ENCODE measurements around the gene KCNMB2.

- no peak for TF ChIP-seq CTCF (conservative IDR thresholded peaks at IDR 0.05 in 1 of 2, IDR thresholded peaks at IDR 0.05 in 1 of 2; ENCODE audit: low read depth in 1 of 2, low read length in 2 of 2)
- no peak for TF ChIP-seq EZH2 (IDR thresholded peaks at IDR 0.05; ENCODE audit: low read length, missing control alignments)
These were observed 16.5 kb upstream of the KCNMB2 start for GRCh38 chr3:178519701-178520100.

Data from fibroblast of lung (primary cell).